Activated naive CD8-positive, alpha-beta T cell treated with anti-CD3 and anti-CD28 coated beads, Interleukin-2, amount 10 ng/mL, durations not matched to agents 7 days and 5 days (primary cell): ENCODE measurements around the gene MASP2. TPM values are rescaled to one million over a fixed set of nuclear protein-coding genes. Genes with fewer than 3 reads are reported as not detected.
"Not testable (repeated sequence)": the region's sequence is repeated elsewhere in the genome, so short reads cannot be mapped to it uniquely, and the experiment has no call there.

ENCODE experiments used
- ATAC-seq: fragments of 150-1000 bp; cut with Tn5 transposase; one replicate; pipeline ENCODE4 v1.10.0; 2021; ENCODE audit warnings: low read depth, moderate library complexity
- POLR2A ChIA-PET: fragments of 350-600 bp; sonication (Branson Sonifier 250); formaldehyde crosslinking; loops from one replicate; lab custom pipeline; 2021; ENCODE audit warnings: antibody characterized with exemption; lab: Charles Lee
- DNase-seq: peaks from one replicate; pipeline ENCODE4 v3.0.0; 2021
- H3K27ac Mint-ChIP-seq: one replicate; pipeline ENCODE4 v1.8.0; 2022; ENCODE audit warnings: mild to moderate bottlenecking, mixed read lengths
- H3K27me3 Mint-ChIP-seq: one replicate; pipeline ENCODE4 v1.8.0; 2022; ENCODE audit warnings: mild to moderate bottlenecking, moderate library complexity, mixed read lengths
- H3K36me3 Mint-ChIP-seq: one replicate; pipeline ENCODE4 v1.8.0; 2021; ENCODE audit warnings: mild to moderate bottlenecking, mixed read lengths
- H3K4me1 Mint-ChIP-seq: one replicate; pipeline ENCODE4 v1.8.0; 2021; ENCODE audit warnings: mixed read lengths
- H3K4me3 Mint-ChIP-seq: one replicate; pipeline ENCODE4 v1.8.0; 2022; ENCODE audit warnings: mild to moderate bottlenecking, moderate library complexity, mixed read lengths
- H3K9me3 Mint-ChIP-seq: one replicate; pipeline ENCODE4 v1.8.0; 2021; ENCODE audit warnings: mixed read lengths
- total RNA-seq, 2 experiments: library from RNA; stranded (reverse); gene quantifications; one replicate each; pipeline ENCODE4 v1.2.3, GENCODE V29; 2021

Gene MASP2
- total RNA-seq, 2 experiments from 2014 or later: not detected

DNA sequence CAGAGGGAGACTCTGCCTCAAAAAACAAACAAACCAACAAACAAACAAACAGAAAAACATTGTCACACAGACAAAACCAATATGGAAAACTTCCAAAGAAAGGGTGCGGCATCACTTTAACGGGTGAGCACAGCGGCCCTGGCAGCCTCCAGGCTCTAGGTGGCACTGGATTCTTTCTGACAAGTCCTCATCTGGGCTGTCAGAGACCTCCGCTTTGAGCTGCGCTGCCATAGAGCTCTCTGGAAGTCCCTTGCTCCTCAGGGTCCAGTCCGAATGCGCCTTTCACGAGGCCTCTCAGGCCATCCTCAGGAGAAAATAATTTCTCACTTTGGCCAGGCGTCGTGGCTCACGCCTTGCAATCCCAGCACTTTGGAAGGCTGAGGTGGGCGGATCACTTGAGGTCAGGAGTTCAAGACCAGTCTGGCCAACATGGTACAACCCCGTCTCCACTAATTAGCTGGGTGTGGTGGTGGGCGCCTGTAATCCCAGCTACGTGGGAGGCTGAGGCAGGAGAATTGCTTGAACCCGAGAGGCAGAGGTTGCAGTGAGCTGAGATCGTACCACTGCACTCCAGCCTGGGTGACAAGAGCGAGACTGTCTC is 17.0 kb upstream of the MASP2 start:
- H3K4me3 Mint-ChIP-seq, ATAC-seq, POLR2A ChIA-PET, DNase-seq, H3K9me3 Mint-ChIP-seq, H3K27me3 Mint-ChIP-seq: not testable (repeated sequence)
- Mint-ChIP-seq H3K36me3 (peaks cover 25% of the 10 kb centered on the region), H3K27ac (peak overlapping the region; percentile 94), H3K4me1 (peaks cover 31% of the 10 kb centered on the region)

DNA sequence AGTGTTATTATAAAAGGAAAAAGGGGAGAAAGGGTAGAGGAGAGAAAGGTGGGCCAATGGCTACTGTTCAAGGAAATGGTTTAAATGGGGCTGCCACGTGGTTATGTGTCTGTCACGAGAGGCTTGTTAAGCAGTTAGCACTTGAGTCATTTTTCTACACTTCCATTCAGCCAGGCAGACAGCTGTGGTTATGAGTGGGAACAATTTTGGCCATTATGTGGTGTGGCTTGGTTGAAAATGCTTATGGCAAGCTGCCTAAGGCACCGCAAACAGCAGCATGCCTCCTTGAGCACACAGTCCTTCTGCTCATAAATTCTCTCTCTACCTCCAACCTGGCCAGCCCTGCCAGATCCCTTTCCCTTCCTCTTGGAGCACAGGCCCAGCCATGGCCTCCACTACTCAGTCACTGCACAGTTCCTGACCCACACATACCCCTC is 15.9 kb upstream of the MASP2 start:
- no peaks in the 10 kb centered on the region for H3K27me3 Mint-ChIP-seq
- DNase-seq (no peak), ATAC-seq (no peak)
- peaks cover 19% of the 10 kb centered on the region for H3K36me3 Mint-ChIP-seq
- H3K4me1 Mint-ChIP-seq: peaks cover 31% of the 10 kb centered on the region
- peak overlapping the region; percentile 94 for H3K27ac Mint-ChIP-seq
- H3K9me3 Mint-ChIP-seq: no peaks in the 10 kb centered on the region
- POLR2A ChIA-PET: interaction anchor here (0.7 to 4.2 kb wide), 3 partner anchors 7 to 50 kb away, joined by 4 to 28 read pairs (median 4); no protein-coding TSS in a partner anchor
- H3K4me3 Mint-ChIP-seq: peak overlapping the region; percentile 56

DNA sequence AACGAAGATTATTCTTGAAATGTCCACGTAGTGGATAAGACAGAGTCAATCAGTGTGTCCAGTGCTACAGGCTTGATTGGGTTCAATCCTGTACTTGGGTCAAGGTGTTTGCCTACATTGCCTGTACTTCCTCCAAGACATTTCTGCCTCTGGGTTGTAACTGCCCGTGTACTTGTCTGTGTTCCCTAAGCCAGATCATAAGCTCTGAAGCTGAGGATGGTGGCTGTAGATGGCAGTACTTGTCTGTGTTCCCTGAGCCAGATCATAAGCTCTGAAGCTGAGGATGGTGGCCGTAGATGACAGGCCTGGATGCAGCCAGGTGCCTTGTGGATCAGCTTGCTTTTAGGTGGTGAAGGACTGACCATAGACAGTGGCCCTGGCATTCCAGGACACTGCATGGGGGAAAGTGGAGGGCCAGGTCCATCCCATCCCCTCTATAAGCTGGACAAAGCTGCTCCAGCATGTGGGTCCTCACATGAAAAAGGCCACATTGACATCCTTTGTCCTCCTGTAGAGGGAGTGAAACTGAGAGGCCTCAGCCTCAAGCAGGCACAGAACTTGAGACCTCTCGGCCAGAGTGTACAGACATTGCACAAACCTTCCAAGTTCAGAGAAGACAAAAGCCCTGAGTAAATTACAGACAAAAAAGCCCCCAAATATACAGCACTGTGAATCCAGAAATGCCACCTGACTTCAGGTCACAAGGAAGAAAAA is 14.8 kb upstream of the MASP2 start:
- Mint-ChIP-seq H3K9me3 (no peaks in the 10 kb centered on the region), H3K4me1 (peaks cover 33% of the 10 kb centered on the region), H3K27ac (peak overlapping the region; percentile 94), H3K4me3 (peak overlapping the region; percentile 91), H3K27me3 (no peaks in the 10 kb centered on the region), H3K36me3 (peaks cover 21% of the 10 kb centered on the region)
- ATAC-seq (no peak), DNase-seq (no peak)
- POLR2A ChIA-PET: interaction anchor here (1.3 to 4.2 kb wide), 6 partner anchors 8 to 846 kb away, joined by 4 to 28 read pairs (median 12); partner anchors contain the start of genes EXOSC10 and TARDBP

DNA sequence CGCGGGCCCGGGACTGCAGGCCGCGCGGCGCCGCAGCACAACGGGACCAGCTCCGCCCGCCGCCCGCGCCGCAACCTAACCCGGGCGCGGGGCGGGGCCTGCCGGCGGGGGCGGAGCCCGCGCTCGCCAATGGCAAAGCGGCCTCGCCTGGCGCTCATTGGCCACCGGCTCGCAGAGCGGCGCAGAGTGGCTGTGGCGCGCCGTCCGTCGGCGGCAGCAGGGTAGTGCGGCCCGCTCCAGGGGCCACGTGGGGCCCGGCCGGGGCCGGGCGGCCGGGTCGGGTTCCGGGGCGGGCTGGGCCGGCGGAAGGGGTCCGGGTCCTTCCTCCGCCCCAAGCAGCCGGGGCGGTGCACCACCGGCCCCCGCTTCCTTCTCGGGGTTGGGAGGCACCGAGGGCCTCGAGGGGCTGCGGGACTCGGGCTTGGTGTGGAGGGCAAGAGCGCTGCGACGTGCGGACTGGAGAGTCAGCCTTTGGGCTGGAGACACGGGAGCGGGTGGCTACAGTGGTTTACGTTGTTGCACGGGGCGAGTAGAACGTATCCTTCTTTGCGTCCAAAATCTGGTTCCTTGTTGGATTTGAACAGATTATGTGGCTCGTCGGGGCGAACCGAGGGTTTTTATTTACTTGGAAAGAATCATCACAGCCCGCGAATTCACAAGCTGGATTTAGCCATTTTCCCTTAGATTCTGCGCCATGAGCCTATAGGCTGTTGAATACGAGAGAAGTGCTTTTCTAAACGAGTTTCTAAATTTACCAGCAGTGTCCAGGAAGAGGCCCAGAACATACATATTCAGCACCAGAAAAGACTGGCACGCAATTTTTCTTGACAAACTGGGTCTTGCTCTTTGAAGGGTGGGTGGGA is 13.2 kb upstream of the MASP2 start, which contains the start of gene SRM:
TSS of gene SRM (minus strand) at position 51 of the 863 bp plus-strand sequence. CDS start 75 bp downstream, outside the sequence.
- DNase-seq: peak; percentile 97
- Mint-ChIP-seq H3K36me3 (peaks cover 14% of the 10 kb centered on the region), H3K4me1 (peaks cover 33% of the 10 kb centered on the region), H3K27me3 (no peaks in the 10 kb centered on the region), H3K27ac (peak within 1 kb of the TSS; percentile 94), H3K9me3 (no peaks in the 10 kb centered on the region), H3K4me3 (peak within 1 kb of the TSS; percentile 91)
- POLR2A ChIA-PET: interaction anchor here (0.5 to 4.2 kb wide), 14 partner anchors 10 to 877 kb away, joined by 3 to 28 read pairs (median 5); partner anchors contain the start of genes EXOSC10, FBXO6, MTOR and TARDBP
- peak; percentile 95 for ATAC-seq

DNA sequence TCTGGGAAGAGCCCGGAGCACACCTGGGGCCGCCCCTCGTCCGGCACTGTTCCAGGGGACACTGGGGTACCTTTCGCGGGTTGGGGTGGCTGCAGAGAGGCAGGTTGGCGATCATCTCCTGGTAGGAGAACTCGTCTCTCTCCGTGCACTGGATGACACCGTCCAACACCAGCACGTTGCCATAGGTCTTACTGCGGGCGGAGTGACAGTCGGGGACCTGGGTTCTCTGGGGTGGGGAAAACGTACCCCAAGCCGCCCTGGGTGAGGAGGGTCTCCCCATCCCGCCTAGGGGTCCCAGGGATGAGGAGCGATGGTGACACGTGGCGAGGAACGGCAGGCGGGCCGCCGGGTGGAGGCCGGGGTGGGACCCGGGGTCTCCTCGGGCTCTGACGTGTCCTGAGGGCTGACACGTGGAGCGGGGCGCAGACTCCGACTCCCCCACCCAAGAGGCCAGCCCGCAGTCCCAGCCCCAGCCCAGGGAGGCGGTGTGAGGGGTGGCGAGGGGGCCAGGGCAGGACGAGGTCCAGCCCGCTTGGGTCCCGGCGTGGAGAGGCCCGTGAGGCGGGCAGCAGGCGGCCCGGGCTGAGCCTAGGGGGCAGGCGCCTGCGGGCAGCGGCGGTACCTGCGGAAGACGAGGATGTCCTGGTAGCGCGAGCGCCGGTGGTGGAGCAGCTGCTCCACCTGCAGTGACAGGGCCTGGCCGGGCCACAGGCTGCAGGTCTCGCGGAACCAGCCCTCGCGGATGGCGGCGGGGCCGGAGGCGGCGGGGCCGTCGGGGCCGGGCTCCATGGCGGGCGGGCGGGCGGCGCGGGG is 12.3 kb upstream of the MASP2 start:
- ATAC-seq (peak; percentile 37), DNase-seq (peak; percentile 45)

DNA sequence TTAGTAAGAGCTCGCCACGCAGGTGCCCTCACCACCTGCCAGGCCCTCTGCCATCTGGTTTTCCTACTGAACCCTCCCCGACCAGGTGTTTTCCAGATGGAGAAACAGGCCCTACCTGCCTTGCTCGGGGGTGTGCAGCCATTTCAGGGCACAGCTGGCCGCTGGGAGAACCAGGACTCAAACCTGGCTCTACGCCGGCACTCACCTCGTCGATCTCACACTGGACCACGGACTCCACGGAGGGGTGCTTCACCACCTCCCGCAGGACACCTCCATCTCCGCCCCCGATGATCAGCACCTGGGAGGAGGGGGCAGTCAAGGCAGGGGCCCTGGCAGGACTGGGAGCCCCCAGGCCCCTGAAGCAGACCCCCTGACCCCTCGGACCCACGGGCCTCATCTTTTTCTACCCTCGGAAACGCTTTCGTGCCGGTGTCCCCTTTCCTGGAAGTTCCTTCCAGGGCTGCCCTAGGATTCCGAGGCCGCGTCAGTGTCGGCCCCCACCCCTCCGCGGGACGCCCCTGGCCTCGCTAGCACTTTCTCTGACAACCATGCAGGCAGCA is 11.6 kb upstream of the MASP2 start:
- Mint-ChIP-seq H3K27me3 (no peaks in the 10 kb centered on the region), H3K27ac (peak overlapping the region; percentile 87), H3K36me3 (peaks cover 11% of the 10 kb centered on the region), H3K4me1 (peaks cover 31% of the 10 kb centered on the region), H3K4me3 (peak overlapping the region; percentile 88), H3K9me3 (no peaks in the 10 kb centered on the region)
- ATAC-seq: no peak
- DNase-seq: no peak
- POLR2A ChIA-PET: interaction anchor here (0.5 to 0.6 kb wide), 3 partner anchors 223 to 680 kb away, joined by 3 to 5 read pairs (median 3); no protein-coding TSS in a partner anchor

More for the DNA sequence above, 12.3 kb upstream of the MASP2 start:
- Mint-ChIP-seq H3K27me3 (no peaks in the 10 kb centered on the region), H3K4me3 (peak overlapping the region; percentile 88), H3K4me1 (peaks cover 33% of the 10 kb centered on the region), H3K27ac (peak overlapping the region; percentile 87), H3K9me3 (no peaks in the 10 kb centered on the region), H3K36me3 (peaks cover 11% of the 10 kb centered on the region)
- POLR2A ChIA-PET: interaction anchor here (0.6 to 4.2 kb wide), 7 partner anchors 11 to 876 kb away, joined by 3 to 28 read pairs (median 6); partner anchors contain the start of genes EXOSC10 and TARDBP

DNA sequence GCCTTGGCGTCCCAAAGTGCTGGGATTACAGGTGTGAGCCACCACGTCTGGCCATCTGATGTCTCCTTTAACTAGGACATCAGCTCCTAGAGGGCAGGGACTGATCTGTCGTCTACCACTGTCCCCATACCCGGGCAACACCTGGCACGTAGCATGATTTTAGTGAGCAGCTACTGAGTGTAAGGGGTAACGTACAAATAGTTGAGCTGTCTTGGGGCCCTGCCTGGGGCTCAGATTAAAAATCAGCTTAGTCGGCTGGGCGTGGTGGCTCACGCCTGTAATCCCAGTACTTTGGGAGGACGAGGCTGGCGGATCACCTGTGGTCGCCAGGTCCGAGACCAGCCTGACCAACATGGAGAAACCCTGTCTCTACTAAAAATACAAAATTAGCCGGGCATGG is 11.0 kb upstream of the MASP2 start:
- ATAC-seq: no peak
- H3K4me1 Mint-ChIP-seq: peaks cover 26% of the 10 kb centered on the region

DNA sequence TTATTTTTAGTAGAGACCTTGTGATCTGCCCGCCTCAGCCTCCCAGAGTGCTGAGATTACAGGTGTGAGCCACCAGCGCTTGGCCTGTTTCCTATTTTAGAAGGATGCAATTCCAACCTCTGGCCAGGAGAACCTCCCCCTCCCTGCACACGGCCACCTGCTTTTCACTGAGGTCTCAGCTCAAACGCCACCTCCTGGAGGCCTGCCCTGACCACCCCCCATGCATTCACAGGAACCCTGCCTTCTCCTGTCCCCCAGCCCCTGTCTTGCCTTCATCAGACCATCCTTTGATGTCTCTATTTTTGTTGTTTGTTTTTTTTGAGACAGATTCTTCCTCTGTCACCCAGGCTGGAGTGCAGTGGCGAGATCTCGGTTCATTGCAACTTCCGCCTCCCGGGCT is 10.4 kb upstream of the MASP2 start:
- Mint-ChIP-seq H3K4me1 (peaks cover 22% of the 10 kb centered on the region), H3K27ac (peak overlapping the region; percentile 24), H3K36me3 (peaks cover 9% of the 10 kb centered on the region), H3K4me3 (peak overlapping the region; percentile 7), H3K9me3 (no peaks in the 10 kb centered on the region), H3K27me3 (no peaks in the 10 kb centered on the region)
- POLR2A ChIA-PET: no interaction called here
- no peak for ATAC-seq
- no peak for DNase-seq

More for the DNA sequence above, 11.0 kb upstream of the MASP2 start:
- Mint-ChIP-seq H3K4me3 (peak overlapping the region; percentile 88), H3K9me3 (no peaks in the 10 kb centered on the region), H3K27me3 (no peaks in the 10 kb centered on the region), H3K27ac (no peak overlapping the region), H3K36me3 (peaks cover 11% of the 10 kb centered on the region)
- POLR2A ChIA-PET: interaction anchor here (0.5 to 0.6 kb wide), 2 partner anchors 224 to 633 kb away, joined by 3 to 5 read pairs; no protein-coding TSS in a partner anchor
- no peak for DNase-seq

DNA sequence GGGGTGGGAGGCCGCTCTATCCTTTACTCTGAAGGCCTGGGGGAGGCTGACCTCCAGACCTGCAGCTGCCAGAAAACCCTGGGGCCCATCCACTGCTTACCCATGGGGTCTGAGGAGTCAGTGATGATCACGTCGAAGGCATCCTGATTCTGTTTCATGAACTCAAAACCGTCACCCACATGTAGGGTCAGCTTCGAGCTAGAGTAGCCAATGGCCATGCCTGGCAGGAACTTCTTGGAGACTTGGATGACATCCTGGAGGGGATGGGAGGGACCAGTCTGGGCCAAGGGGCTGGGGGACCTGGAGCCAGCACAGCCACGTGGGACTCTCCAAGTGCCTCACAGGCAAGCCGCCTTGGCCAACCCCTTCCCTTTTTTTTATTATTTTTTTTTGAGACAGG is 9.5 kb upstream of the MASP2 start:
- peaks cover 21% of the 10 kb centered on the region for H3K4me1 Mint-ChIP-seq
- H3K27me3 Mint-ChIP-seq: no peaks in the 10 kb centered on the region
- no peak overlapping the region for H3K4me3 Mint-ChIP-seq
- no peaks in the 10 kb centered on the region for H3K9me3 Mint-ChIP-seq
- POLR2A ChIA-PET: interaction anchor here (1.5 kb wide), 1 partner anchor 43 kb away, joined by 7 read pairs; the partner anchor contains the start of gene EXOSC10
- H3K27ac Mint-ChIP-seq: no peak overlapping the region
- H3K36me3 Mint-ChIP-seq: peaks cover 7% of the 10 kb centered on the region
- DNase-seq (peak; percentile 14), ATAC-seq (no peak)

DNA sequence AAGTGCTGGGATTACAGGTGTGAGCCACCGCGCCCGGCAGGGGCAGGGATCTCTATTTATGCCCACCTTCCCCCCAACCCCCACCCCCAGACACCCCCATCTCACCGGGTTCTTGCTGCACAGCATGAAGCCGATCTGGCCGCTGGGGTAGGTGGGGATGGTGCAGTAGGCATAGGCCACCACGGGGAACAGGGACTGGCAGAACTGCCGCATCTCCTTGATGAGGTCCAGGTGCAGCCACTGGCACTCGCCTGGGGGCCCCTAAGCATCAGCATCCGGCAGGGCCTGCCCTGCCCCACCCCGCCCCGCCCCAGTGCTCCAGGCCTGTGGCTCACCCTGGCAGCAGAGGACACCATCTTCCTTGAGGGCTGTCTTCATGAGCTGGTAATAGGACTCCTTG is 8.6 kb upstream of the MASP2 start:
- no peaks in the 10 kb centered on the region for H3K9me3 Mint-ChIP-seq
- H3K4me1 Mint-ChIP-seq: peaks cover 16% of the 10 kb centered on the region
- H3K27ac Mint-ChIP-seq: no peak overlapping the region
- no peak overlapping the region for H3K4me3 Mint-ChIP-seq
- H3K27me3 Mint-ChIP-seq: no peaks in the 10 kb centered on the region
- peaks cover 7% of the 10 kb centered on the region for H3K36me3 Mint-ChIP-seq
- DNase-seq (no peak), ATAC-seq (no peak)
- POLR2A ChIA-PET: interaction anchor here (1.5 kb wide), 1 partner anchor 44 kb away, joined by 7 read pairs; the partner anchor contains the start of gene EXOSC10

DNA sequence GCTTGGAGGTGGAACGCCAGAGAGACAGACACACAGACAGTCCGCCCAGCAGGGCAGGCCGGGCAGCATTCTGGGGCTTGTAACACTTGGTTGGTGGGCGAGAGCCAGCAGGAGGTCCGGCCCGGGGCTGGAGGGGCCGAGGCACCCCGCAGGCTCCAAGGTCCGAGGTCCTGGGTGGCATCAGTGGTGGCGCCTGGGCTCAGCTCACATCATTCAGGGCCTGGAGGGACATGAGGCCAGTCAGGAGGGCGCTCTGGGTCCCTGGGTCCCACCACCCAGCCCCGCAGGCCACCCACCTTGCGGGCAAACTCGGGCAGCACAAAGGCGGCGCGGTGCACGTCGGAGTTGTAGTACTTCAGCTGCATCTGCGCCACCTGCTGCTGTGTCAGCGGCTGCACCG is 7.6 kb upstream of the MASP2 start:
- Mint-ChIP-seq H3K4me3 (no peak overlapping the region), H3K9me3 (no peaks in the 10 kb centered on the region)

More for the DNA sequence above, 7.6 kb upstream of the MASP2 start:
- DNase-seq: no peak
- H3K36me3 Mint-ChIP-seq: peaks cover 7% of the 10 kb centered on the region
- H3K27me3 Mint-ChIP-seq: no peaks in the 10 kb centered on the region
- no peak overlapping the region for H3K27ac Mint-ChIP-seq
- POLR2A ChIA-PET: interaction anchor here (1.5 kb wide), 1 partner anchor 45 kb away, joined by 7 read pairs; the partner anchor contains the start of gene EXOSC10
- no peak for ATAC-seq
- peaks cover 14% of the 10 kb centered on the region for H3K4me1 Mint-ChIP-seq
